H1 (cell line): Measurements from ENCODE around the gene NTRK2. TPM values are rescaled to one million over a fixed set of nuclear protein-coding genes. Genes with fewer than 3 reads are reported as not detected.

Source experiments
- CTCF ChIA-PET: fragments of 300-600 bp; sonication (Branson Sonifier 250); formaldehyde crosslinking; loops from one replicate; lab custom pipeline; 2021; ENCODE audit not compliant: partially characterized antibody; lab: Charles Lee
- POLR2A ChIA-PET: fragments of 300-600 bp; sonication (Branson Sonifier 250); formaldehyde crosslinking; loops from one replicate; lab custom pipeline; 2021; ENCODE audit warnings: inconsistent platforms; ENCODE audit not compliant: partially characterized antibody; lab: Charles Lee
- DNase-seq, 2 experiments: peaks; one replicate each; pipeline versions ENCODE4 v3.0.0 to v3.0.0-alpha.2; 2010 to 2022; ENCODE audit warnings: low spot score in 2 of 2, low read depth in 1 of 2, mixed read lengths in 1 of 2
- FAIRE-seq: peaks from 2 replicates; lab custom pipeline; 2011; peaks lifted over from hg19 to GRCh38; lab: Jason Lieb, UNC
- H2AFZ ChIP-seq: 2 replicates; pipeline ENCODE4 v1.8.1; 2012; ENCODE audit warnings: low read length, inconsistent platforms
- H2AK5ac ChIP-seq: 2 replicates; pipeline ENCODE4 v1.6.1; 2013; ENCODE audit warnings: low read depth, low read length
- H2BK120ac ChIP-seq: replicated peaks from 2 replicates; pipeline ENCODE3; 2013; ENCODE audit warnings: low read depth, low read length, inconsistent platforms
- H2BK12ac ChIP-seq: 2 replicates; pipeline ENCODE4 v1.6.1; 2013; ENCODE audit warnings: low read depth, low read length
- H2BK15ac ChIP-seq: 2 replicates; pipeline ENCODE4 v1.6.1; 2013; ENCODE audit warnings: low read length
- H2BK20ac ChIP-seq: 2 replicates; pipeline ENCODE4 v1.6.1; 2013; ENCODE audit warnings: low read length
- H2BK5ac ChIP-seq: 2 replicates; pipeline ENCODE4 v1.6.1; 2013; ENCODE audit warnings: low read depth, low read length
- H3K14ac ChIP-seq: 2 replicates; pipeline ENCODE4 v1.6.1; 2013; ENCODE audit warnings: inconsistent platforms; ENCODE audit not compliant: insufficient read length
- H3K18ac ChIP-seq: 2 replicates; pipeline ENCODE4 v1.6.1; 2013; ENCODE audit warnings: low read length; ENCODE audit errors: extremely low read depth
- H3K23ac ChIP-seq: 2 replicates; pipeline ENCODE4 v1.6.1; 2013; ENCODE audit warnings: inconsistent platforms; ENCODE audit not compliant: insufficient read length
- H3K23me2 ChIP-seq: 2 replicates; pipeline ENCODE4 v1.6.1; 2013; ENCODE audit warnings: low read depth, low read length
- H3K27ac ChIP-seq: 2 replicates; pipeline ENCODE4 v1.6.1; 2011; ENCODE audit warnings: low read depth, low read length, inconsistent platforms
- H3K27me3 ChIP-seq, 4 experiments: replicated peaks in 1 of 4; 1 replicate in 1 of 4; 2 replicates in 3 of 4; pipeline versions ENCODE4 v1.6.1 to v1.8.1; 2011 to 2013; ENCODE audit warnings: low read length in 3 of 4, mild to moderate bottlenecking in 3 of 4, inconsistent platforms in 2 of 4, mixed read lengths in 2 of 4, moderate library complexity in 1 of 4; ENCODE audit not compliant: control insufficient read depth in 3 of 4, insufficient read depth in 3 of 4; ENCODE audit errors: extremely low read depth in 1 of 4
- H3K36me3 ChIP-seq, 4 experiments: 2 replicates each; pipeline versions ENCODE4 v1.6.1 to v1.8.1; 2011 to 2013; ENCODE audit warnings: mild to moderate bottlenecking in 4 of 4, low read length in 3 of 4, moderate library complexity in 2 of 4, control low read depth in 1 of 4, inconsistent platforms in 1 of 4; ENCODE audit not compliant: insufficient read depth in 4 of 4, control insufficient read depth in 2 of 4
- H3K4ac ChIP-seq: replicated peaks from 2 replicates; pipeline ENCODE3; 2013; ENCODE audit warnings: low read length, low read depth, mixed read lengths, inconsistent platforms; ENCODE audit not compliant: insufficient read length
- H3K4me1 ChIP-seq, 4 experiments: replicated peaks in 1 of 4; 1 replicate in 1 of 4; 2 replicates in 3 of 4; pipeline versions ENCODE4 v1.6.1 to v1.8.1; 2011 to 2013; ENCODE audit warnings: low read length in 3 of 4, inconsistent platforms in 2 of 4, mixed read lengths in 1 of 4; ENCODE audit not compliant: insufficient read depth in 4 of 4, control insufficient read depth in 3 of 4
- H3K4me2 ChIP-seq, 2 experiments: 2 replicates each; pipeline versions ENCODE4 v1.6.1 to v1.8.1; 2011 to 2013; ENCODE audit warnings: low read depth in 2 of 2, low read length in 2 of 2, control low read depth in 1 of 2, inconsistent platforms in 1 of 2, mild to moderate bottlenecking in 1 of 2; ENCODE audit not compliant: insufficient read depth in 1 of 2
- H3K4me3 ChIP-seq, 4 experiments: fragments of 200-600, 300-600 bp in 1 of 4; sonication (generic), shearing (Covaris generic), sonication (Bioruptor Twin) in 1 of 4; 2 replicates each; pipeline versions ENCODE4 v1.5.1 to v1.8.1; 2011 to 2016; ENCODE audit warnings: low read length in 4 of 4, low read depth in 3 of 4, control low read depth in 2 of 4, inconsistent platforms in 2 of 4, mild to moderate bottlenecking in 2 of 4, mixed read lengths in 1 of 4, moderate library complexity in 1 of 4; ENCODE audit not compliant: insufficient read depth in 2 of 4; ENCODE audit errors: extremely low read depth in 1 of 4
- H3K56ac ChIP-seq: replicated peaks from 2 replicates; pipeline ENCODE3; 2013; ENCODE audit warnings: low read depth, mild to moderate bottlenecking, mixed read lengths, low read length, inconsistent platforms; ENCODE audit not compliant: insufficient read length
- H3K79me1 ChIP-seq: 2 replicates; pipeline ENCODE4 v1.6.1; 2013; ENCODE audit warnings: low read depth, low read length, control low read depth
- H3K79me2 ChIP-seq, 2 experiments: 2 replicates each; pipeline versions ENCODE4 v1.6.1 to v1.8.1; 2012 to 2013; ENCODE audit warnings: low read length in 2 of 2, mild to moderate bottlenecking in 2 of 2, inconsistent platforms in 1 of 2; ENCODE audit not compliant: insufficient read depth in 2 of 2, control insufficient read depth in 1 of 2
- H3K9ac ChIP-seq, 4 experiments: replicated peaks in 1 of 4; 1 replicate in 1 of 4; 2 replicates in 3 of 4; pipeline versions ENCODE4 v1.6.1 to v1.8.1; 2011 to 2013; ENCODE audit warnings: low read depth in 3 of 4, low read length in 3 of 4, control low read depth in 2 of 4, mild to moderate bottlenecking in 2 of 4, moderate library complexity in 2 of 4, inconsistent platforms in 1 of 4; ENCODE audit errors: extremely low read depth in 1 of 4
- H3K9me3 ChIP-seq, 2 experiments: 2 replicates each; pipeline versions ENCODE4 v1.6.1 to v1.8.1; 2012 to 2013; ENCODE audit warnings: mild to moderate bottlenecking in 2 of 2, moderate library complexity in 2 of 2, control low read depth in 1 of 2, inconsistent platforms in 1 of 2, low read depth in 1 of 2, low read length in 1 of 2, mixed read lengths in 1 of 2; ENCODE audit not compliant: insufficient read depth in 2 of 2
- H4K20me1 ChIP-seq, 2 experiments: replicated peaks in 1 of 2; 2 replicates each; pipeline versions ENCODE3 to v1.8.1; 2011 to 2013; ENCODE audit warnings: inconsistent platforms in 2 of 2, low read length in 2 of 2, mild to moderate bottlenecking in 1 of 2; ENCODE audit not compliant: insufficient read depth in 2 of 2, control insufficient read depth in 1 of 2
- H4K5ac ChIP-seq: 2 replicates; pipeline ENCODE4 v1.6.1; 2013; ENCODE audit warnings: low read length, low read depth, mixed read lengths, inconsistent platforms; ENCODE audit not compliant: insufficient read length
- H4K8ac ChIP-seq: 2 replicates; pipeline ENCODE4 v1.8.0; 2013; ENCODE audit warnings: mild to moderate bottlenecking, moderate library complexity, low read length, inconsistent platforms; ENCODE audit not compliant: insufficient read depth; ENCODE audit errors: extremely low read depth
- H4K91ac ChIP-seq: replicated peaks from 2 replicates; pipeline ENCODE3; 2013; ENCODE audit warnings: low read length, mixed read lengths, inconsistent platforms; ENCODE audit not compliant: insufficient read length
- RBBP5 ChIP-seq: IDR thresholded peaks from 2 replicates; pipeline ENCODE4 v1.7.1; 2012; ENCODE audit warnings: low read depth, mild to moderate bottlenecking, inconsistent platforms, low read length, moderate library complexity, borderline replicate concordance
- RNF2 ChIP-seq: fragments of 200-900, 300-1000 bp; sonication (generic); IDR thresholded peaks from 2 replicates; pipeline ENCODE4 v1.7.1; 2016; ENCODE audit warnings: borderline replicate concordance, low read depth, mild to moderate bottlenecking, antibody characterized with exemption, low read length; ENCODE audit not compliant: poor library complexity, severe bottlenecking; ENCODE audit errors: missing control alignments
- SIN3A ChIP-seq, 2 experiments: IDR thresholded peaks in 1 of 2; conservative IDR thresholded peaks in 1 of 2; 2 replicates each; pipeline ENCODE4 v1.6.1; 2011 to 2012; ENCODE audit warnings: low read length in 2 of 2, improper control_type of control experiment in 1 of 2, low read depth in 1 of 2, mild to moderate bottlenecking in 1 of 2
- TCF12 ChIP-seq: IDR thresholded peaks from 2 replicates; pipeline ENCODE4 v1.6.1; 2011; ENCODE audit warnings: low read depth, mild to moderate bottlenecking, low read length
- WGBS, 2 experiments: shearing (Covaris generic) in 1 of 2; methylation state at CpG; one replicate each; pipeline versions ENCODE4 v1.1.6 to v1.1.7; 2013 to 2015; ENCODE audit warnings: low lambda C conversion rate in 2 of 2, mixed read lengths in 2 of 2, inconsistent platforms in 1 of 2, low coverage in 1 of 2, missing lambda C conversion rate in 1 of 2; ENCODE audit not compliant: insufficient replicate concordance in 2 of 2, insufficient coverage in 1 of 2, insufficient read length in 1 of 2; ENCODE audit errors: extremely low coverage in 1 of 2, missing lambda C conversion rate in 1 of 2; 5-methylcytosine and 5-hydroxymethylcytosine counted together
- polyA plus RNA-seq, 7 experiments: library from polyadenylated mRNA; depleted of rRNA in 3 of 7; stranded (reverse) in 5 of 7; unstranded in 2 of 7; fragments of >200 nt in 5 of 7; fragments of 200-250 nt in 2 of 7; gene quantifications; 1 replicate in 5 of 7; 2 replicates in 1 of 7; 4 replicates in 1 of 7; pipeline versions ENCODE4 v1.2.1 to v1.2.3, GENCODE V29; 2011 to 2013; ENCODE audit warnings: missing spikeins in 2 of 7, mixed read lengths in 2 of 7
- total RNA-seq: library from RNA; stranded (reverse); fragmentation: NEBNext Ultra II Directional; extraction: Animal tissue kit (Norgen Biotek cat#: 25700); gene quantifications from 2 replicates; pipeline ENCODE4 v1.2.1, GENCODE V29; 2021

The NTRK2 gene
- total and polyA plus RNA-seq, 2 of the 8 experiments (the other 6 are each of a cell fraction or from before 2014, with no cell fraction given), result 0.03 to 0.04 TPM

GRCh38 chr9:84716217-84716616, 46.7 kb downstream of the NTRK2 start:
- no peak overlapping the region for H2AFZ ChIP-seq
- H3K4me3 ChIP-seq, result no peak overlapping the region
- DNase-seq, result no peak
- H4K5ac ChIP-seq, result no peak overlapping the region
- peaks cover 0 to 4% (median 1%) of the 10 kb centered on the region in 4 experiments; a peak in 1 of 7 replicates for H3K4me1 ChIP-seq
- H3K27me3 ChIP-seq, result no peaks in the 10 kb centered on the region
- H3K18ac ChIP-seq, result no peak overlapping the region
- H3K14ac ChIP-seq, result no peak overlapping the region
- CTCF ChIA-PET, result interaction anchor here (0.6 to 1.2 kb wide), 2 partner anchors 16 to 56 kb away, joined by 3 to 4 read pairs; no protein-coding TSS in a partner anchor
- H3K23me2 ChIP-seq, result no peaks in the 10 kb centered on the region
- no peak overlapping the region for H3K23ac ChIP-seq
- no peak overlapping the region for H3K4ac ChIP-seq
- TF ChIP-seq RNF2, result no peak
- no peak for TF ChIP-seq TCF12
- no peak for TF ChIP-seq SIN3A (conservative IDR thresholded peaks at IDR 0.05 in 1 of 2, IDR thresholded peaks at IDR 0.05 in 1 of 2; ENCODE audit: low read depth in 1 of 2, low read length in 2 of 2)
- TF ChIP-seq RBBP5, result no peak
- TF ChIP-seq, all 59 proteins: peak for 0
- Histone ChIP-seq H3K4me2 (no peak overlapping the region), H3K27ac (no peak overlapping the region), H3K79me2 (no peaks in the 10 kb centered on the region), H4K91ac (no peak overlapping the region), H2BK5ac (no peak overlapping the region), H4K20me1 (no peaks in the 10 kb centered on the region), H2BK120ac (no peak overlapping the region), H3K9me3 (no peaks in the 10 kb centered on the region), H2BK20ac (no peak overlapping the region), H2BK12ac (no peak overlapping the region), H2AK5ac (no peak overlapping the region), H4K8ac (no peak overlapping the region), H3K56ac (no peak overlapping the region), H3K79me1 (no peaks in the 10 kb centered on the region), H2BK15ac (no peak overlapping the region), H3K9ac (no peak overlapping the region), H3K36me3 (no peaks in the 10 kb centered on the region)
- WGBS, 2 experiments, result 97% methylated on average over 3 of the region's 3 CpGs; no CpG with 5 or more reads in 1 of the 2 experiments
- POLR2A ChIA-PET, result no interaction called here
- no peak for FAIRE-seq
